ENCODE data around the gene VEZF1. TPM values are rescaled to one million over a fixed set of nuclear protein-coding genes. Genes with fewer than 3 reads are reported as not detected.

VEZF1 gene
- polyA plus RNA-seq, 4 donors: 98.0 to 120 (median 106) TPM

DNA sequence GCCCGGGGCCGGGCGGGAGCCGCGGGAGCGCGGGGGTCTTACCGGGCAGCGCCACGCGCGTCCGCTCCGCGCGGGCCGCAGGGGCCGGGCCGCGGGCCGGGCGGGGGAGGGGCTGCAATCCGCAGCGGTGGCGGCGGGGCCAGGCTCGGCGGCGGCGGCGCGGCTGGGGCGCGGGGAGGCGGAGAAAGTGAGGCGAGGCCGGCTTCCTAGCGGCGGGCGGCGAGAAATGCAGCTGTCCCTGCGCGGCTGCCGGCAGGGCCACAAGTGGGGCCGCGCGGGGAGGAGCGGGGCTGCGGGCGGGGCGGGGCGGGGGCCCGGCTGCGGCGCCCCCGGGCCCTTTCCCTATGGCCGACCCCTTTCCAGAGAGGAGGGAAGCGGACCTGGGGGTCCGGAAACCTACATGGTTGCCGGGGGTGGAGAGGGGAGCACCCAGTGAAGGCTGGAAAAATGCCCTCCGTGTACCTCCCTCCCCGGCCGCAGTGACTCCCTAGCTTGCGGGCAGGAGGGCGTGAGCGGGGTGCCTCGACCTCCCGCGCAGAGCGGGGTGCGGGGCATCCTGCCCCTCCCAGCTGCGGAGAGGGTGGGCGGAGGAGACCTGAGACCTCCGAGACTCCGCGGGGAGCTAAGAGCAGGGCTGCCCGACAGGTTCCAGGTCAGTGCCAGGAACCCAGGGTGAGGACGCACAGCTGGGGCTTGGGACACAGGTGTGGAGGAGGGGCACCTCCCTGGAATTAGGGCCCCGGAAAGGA lies 32.7 kb downstream of the VEZF1 start, which contains the start of gene CUEDC1:
Gene CUEDC1 (minus strand): TSS at position 230 of the 749 bp plus-strand sequence. CDS start 69,848 bp downstream, outside the sequence.
- no peak for DNase-seq (ENCODE audit: low read depth in 4 of 4, low spot score in 3 of 4)

DNA sequence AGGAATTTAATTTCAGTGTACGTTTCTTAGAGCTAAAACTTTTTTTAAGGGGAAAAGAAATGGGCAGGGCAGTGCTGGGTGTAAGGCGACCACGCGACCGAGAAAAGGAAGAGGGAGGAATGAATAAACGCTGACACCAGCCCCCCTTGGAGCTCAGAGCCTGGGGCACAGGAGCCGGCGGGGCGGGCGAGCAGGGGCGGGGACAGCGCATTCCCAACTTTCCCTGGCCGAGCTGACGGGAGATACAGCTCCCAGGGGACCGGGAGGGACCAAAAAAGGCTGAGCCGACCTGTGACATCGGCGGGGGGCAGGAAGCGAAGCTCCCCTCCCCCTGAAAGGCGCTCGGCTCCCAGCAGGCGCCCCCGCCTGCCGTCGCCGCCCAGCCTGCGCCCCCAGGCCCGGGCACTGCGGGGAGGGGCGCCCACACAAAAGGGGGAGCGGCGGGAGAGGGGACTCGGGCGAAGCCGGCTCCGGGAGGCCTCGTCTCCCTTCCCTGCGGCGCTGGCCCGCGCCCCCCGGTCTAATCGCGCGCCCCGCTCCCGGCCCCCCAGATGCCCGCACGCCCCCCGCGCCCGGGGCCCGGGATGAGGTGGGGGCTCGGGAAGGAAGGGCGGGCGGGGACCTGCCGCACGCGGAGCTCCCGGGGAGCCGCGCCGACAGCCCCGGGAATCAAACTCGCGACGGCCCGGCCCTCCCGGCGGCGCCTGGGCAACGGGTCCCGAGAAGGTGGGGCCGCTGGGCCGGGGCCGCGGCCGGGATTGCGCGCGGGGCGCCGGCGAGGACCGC lies 33.5 kb downstream of the VEZF1 start:
- no peak for DNase-seq (ENCODE audit: low read depth in 4 of 4, low spot score in 3 of 4)

DNA sequence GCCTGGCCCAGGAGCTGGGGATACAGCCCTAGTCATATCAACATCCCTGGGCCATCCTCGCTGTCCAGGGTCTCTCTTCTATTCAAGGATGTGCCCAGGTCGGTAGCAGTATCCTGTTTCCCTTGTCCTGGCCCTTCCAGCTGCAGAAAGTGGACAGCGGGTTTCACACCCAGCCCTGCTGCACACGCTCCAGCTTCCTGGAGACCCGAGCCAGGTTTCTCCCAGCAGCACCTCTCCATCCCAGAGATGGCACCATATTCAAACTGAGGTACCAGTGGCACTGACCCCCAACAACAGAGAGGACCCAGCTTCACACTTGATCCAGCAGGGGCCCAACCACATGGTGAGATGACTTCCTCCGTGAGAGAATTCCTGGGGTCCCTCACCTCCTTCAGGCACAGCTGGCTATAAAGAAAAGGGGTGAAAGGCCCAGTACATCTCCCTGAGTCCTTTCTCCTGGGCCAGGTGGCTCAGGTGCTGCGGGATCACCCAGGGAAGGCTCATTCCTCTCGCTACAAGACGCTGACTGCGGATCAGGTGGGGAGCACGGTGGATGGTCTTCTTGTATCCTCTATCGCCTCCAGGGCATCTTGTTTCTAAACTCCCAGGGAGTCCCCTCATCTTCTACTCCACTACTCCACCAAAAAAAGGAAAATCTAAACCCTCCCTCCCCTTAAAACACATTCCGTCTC lies 34.2 kb downstream of the VEZF1 start:
- DNase-seq (ENCODE audit: low read depth in 4 of 4, low spot score in 3 of 4): no peak

DNA sequence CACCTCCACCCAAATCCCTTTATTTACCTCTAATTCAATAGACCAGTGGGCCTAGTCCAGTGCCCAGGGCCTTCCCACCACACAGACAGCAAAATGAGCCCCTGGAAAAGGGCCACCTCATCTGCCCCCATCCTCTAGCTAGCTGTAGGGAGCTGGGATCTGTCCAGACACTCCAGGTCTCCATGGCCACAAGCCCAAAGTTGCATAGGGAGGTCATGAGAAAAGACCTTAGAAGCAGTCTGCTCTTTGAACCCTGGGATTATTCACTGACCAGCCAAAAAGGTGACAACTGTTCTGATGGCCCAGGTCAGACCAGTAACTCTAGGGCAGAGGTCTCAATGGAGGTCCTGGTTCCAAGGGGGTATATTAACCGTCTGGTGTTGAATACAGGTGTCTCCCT lies 34.8 kb downstream of the VEZF1 start:
- no peak for DNase-seq (ENCODE audit: low read depth in 4 of 4, low spot score in 3 of 4)

DNA sequence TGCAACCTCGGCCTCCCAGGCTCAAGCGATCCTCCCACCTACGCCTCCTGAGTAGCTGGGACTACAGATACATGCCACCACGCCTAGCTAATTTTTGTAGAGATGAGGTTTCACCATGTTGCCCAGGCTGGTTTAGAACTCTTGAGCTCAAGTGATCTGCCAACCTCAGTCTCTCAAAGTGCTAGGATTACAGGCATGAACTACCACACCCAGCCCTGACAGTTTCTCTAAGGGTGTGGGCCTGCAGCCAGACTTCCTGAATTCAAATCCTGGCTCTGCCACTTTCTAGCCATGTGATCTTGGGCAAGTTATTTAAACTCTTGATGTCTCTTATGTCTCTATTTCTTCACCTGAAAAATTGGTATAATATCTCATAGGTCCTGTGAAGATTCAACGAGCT lies 38.4 kb downstream of the VEZF1 start:
- DNase-seq (ENCODE audit: low read depth in 4 of 4, low spot score in 3 of 4): no peak

DNA sequence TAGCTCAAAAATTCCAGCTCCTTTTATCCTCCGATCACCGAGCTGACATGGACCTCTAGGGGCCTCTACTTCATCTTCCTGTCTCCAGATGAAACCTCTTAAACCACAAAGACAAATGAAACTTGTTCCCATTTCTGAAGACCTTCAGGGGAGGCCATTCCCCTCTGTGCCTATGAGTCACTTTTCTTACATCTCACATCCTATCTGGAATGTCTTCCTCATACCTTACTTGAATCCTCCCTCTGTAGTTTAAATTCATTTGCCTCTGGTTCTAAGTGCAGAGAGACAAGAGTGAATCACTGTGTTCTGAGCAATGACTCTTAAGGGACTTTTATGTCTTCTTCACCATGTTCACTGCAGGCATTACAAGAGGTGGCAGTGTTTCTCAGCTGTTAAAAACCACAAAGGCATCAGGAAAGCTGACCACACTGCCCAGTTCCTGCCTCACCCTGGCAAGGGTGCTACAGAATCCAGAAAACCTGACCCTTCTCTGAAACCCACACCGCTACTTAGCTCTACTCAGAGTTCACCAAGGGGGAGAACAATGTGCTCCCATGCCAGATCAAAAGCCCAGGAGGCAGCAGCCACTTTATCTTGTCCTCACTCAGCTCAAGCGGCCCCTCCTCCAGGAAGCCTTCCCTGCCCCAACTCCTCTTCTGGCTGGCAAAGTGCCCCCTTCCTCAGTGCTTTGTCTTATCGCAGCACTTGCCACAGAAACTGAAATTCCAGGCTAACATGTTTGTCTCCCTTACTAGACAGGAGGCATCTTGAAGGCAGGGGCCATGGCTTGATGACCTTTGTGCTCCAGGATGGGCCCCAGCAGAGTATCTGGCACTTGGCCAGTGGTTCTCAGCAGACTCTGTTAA lies 39.3 kb downstream of the VEZF1 start:
- no peak for DNase-seq (ENCODE audit: low read depth in 4 of 4, low spot score in 3 of 4)

DNA sequence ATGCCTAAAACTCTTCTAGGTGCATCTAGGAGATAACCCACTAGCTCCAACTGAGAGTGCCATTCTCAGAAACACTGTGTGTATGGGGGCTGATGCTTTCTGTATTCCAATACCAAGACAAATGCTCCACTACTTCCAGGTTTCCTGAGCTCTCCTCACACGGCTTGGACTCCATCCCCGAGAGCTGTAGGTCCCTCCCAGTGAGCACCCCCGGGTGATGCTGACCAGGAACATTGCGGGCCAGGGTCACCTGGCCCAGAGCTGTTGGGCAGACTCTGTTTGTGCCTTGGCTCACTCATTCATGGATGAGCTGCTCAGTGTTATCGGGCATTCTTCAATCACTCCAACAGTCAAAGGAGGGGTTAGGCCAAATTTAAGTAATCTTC lies 39.9 kb downstream of the VEZF1 start:
- no peak for DNase-seq (ENCODE audit: low read depth in 4 of 4, low spot score in 3 of 4)

DNA sequence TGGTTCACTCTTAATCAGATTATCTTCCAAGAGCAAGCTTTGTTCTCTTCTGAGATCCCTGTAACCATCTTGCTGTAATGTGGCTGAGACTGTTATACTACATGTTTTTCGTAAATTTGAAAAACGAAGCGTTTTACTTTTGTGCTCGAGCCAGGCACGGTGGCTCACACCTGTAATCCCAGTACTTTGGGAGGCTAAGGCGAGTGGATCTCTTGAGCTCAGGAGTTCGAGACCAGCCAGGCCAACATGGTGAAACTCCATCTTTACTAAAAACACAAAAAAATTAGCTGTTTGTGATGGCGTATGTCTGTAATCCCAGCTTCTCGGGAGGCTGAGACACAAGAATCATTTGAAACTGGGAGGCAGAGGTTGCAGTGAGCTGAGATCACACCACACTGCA lies 40.7 kb downstream of the VEZF1 start:
- DNase-seq (ENCODE audit: low read depth in 4 of 4, low spot score in 3 of 4): no peak

DNA sequence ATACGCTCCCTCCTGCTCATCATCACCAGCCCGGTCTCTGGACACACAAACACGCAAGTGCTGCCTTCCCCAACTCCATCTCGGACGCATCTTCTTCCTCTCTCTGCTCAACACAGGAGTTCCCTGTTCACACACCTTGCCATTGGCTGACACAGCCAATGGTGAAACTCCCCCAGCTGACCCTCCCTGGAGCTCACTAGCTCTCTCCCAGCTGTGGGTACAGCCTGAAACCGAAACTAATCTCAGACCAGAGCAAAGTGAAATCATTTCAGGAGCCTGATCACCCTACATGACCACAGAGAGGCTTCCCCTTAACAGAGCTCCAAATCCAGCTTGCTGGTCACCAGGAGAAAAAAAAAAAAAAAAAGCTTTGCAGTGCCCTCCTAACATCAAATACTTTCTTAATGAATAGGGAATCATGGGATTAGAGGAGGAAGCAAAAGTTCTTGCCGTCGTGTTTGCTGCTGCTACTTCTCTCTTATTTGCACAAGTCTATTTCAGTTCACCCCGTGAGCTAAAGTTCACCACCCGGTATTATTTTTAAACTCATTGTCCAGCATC lies 41.2 kb downstream of the VEZF1 start:
- DNase-seq (ENCODE audit: low read depth in 4 of 4, low spot score in 3 of 4): no peak

DNA sequence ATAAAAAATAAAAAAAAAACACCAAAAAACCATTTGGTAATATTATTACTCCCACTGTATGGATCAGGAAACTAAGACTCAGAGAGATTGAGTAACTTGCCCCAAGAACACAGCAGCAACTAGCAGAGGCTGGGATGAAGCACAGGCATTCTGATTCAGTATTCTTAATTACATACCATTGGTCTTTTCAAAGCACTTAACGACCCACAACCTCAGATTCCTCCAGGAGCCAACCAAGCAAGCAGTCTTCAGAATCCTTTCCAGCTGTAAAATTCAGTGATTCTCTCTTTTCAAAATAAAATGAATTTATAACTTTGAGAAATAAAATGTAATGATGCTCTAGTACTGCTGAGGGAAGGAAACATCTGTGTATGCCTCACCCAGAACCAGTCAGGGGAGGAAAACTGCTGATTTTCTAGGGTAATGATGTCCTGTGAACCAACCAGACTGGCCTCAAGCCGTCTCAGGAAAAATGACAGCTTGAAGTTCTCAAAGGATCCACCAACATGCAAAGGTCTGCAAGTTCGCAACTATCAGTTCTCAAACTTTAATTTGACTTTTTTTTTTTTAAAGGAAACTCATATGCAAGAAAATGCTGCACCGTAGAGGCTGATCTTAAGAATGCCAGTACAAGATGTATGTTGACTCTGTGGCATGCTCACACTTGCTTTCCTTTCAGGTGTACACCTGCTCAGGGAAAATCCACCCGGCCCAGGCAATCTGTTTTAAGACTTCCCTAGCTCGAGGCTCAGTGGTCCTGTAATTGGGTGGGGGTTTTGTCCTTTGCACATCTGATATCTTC lies 41.9 kb downstream of the VEZF1 start:
- DNase-seq (ENCODE audit: low read depth in 4 of 4, low spot score in 3 of 4): no peak

DNA sequence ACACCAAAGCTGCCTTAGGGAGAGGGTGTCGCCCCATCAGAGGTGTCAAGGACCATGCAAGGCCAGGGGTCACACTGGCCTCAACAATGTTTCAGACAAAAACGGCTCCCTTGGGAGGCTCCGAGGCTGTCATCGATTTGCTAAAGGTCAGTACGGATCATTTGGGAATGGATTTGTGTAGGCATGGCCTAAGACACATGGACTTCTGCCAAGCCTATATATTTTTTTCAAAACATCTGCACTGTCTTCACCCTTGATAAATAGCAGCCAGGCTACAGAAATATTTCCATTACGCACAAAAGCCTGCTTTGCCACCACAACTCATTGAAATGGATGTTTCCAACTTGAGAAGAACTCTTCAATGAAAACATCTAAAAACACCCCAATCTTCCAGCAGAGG lies 43.1 kb downstream of the VEZF1 start:
- no peak for DNase-seq (ENCODE audit: low read depth in 4 of 4, low spot score in 3 of 4)

DNA sequence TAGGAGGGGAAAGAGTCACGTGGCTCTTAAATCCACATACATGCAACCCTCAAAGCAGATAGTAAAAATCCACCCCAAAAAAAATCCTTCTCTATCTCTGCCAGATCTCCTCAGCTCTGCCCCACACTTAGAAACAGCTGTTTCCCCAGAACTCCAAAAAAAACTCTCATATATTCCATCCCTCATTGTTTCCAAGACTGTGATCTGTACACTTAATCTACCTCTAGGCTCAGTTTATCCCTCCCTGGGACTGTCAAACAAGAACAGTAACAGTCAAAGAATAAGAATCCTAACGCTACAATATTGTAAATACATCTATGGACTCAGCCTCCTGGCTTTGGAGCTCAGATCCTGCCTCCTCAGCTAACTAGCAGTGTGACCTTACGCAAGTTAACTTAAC lies 44.4 kb downstream of the VEZF1 start:
- DNase-seq (ENCODE audit: low read depth in 4 of 4, low spot score in 3 of 4): no peak

DNA sequence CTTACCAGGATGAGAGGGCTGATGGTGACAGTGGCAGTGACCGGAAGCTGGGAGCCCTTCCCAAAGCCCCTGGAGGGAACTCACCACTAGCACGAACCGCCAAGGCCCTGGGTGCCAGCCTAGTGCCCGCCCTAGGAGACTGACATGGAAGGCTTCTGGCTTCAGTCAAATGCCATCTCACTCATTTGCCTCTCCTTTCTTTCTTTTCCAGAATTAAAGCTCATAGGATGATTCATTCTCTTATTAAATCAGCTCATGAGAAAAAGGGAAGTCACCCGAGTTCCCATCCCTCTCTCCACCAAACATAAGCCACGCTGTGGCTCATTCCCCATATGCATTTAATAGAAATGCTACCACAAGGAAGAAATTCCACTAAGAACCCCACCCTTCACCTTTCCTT lies 44.9 kb downstream of the VEZF1 start:
- no peak for DNase-seq (ENCODE audit: low read depth in 4 of 4, low spot score in 3 of 4)

DNA sequence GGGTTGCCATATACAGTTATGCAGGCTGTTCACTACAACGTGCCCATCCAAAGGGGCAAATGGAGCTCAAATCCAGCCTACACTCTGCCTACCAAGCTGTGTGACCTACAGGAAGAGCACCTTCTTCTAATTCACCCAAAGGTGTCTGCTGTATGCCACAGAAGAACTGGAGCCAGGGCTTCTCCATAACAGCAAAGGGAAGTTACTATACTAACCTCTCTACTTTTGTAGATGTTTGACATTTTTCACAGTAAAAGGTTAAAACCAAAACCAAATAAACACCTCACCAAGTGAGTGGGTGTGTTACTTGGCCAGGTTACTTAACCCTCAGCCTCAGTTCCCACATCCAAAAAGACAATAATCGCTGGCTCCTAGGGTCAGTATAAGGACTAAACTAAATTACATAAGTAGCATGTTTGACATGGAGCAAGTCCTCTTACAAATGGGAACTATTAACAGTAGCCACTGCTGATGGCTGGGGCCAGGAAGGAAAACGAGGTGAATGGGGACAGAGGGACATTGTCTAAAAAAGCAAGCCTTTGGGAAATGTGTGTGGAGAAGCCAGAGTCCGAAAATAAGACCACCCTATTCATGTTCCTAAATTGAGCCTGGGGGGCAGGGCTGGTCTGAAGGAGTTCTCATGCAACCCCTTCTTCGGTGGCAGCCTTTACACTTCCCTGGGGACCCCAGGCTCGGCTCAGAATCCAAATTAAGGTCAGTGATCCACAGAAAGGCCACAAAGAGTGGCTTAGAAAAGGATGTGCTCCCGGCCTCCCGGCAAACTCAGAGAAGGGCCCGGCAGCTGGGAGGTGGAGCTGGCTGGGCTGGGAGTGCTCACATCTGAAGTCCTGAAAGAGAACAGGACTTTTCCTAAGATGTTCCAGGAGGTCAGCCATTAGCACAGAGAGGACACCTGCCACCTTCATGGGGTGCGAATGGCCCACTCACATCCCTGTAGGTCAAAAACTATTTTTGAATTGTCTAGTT lies 46.4 kb downstream of the VEZF1 start:
- DNase-seq (ENCODE audit: low read depth in 4 of 4, low spot score in 3 of 4): no peak

DNA sequence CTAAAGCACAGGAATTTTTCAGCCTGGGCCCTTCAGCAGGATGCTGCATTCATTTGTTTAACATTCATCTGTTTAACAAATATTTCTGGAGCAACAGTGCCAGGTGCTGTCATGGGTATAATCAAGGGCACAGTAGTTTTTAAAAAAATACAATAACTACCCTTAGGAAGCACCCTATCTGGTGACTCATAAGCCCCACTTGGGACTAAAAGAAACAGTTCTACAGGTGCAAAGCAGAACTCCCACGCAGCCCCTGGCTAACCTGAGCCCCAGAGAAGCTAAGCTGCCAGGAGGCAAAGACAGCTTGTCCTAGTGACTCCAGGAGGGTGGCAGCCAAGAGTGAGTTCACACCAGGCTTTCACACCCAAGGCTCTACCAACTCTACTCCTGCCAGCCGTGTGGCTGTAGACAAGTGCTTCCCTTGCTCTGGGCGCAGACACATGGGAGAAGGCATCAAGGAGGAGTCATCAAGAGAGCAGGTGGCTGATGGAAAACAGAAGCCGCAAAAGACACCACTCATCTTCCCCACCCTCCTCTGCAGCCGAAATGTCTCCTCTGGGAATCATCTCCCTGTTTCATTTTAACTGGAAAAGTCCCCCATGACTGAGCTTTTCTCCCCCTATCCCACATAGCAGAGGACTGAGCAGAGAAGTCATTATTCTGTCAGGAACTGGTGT lies 47.3 kb downstream of the VEZF1 start:
- DNase-seq (ENCODE audit: low read depth in 4 of 4, low spot score in 3 of 4): no peak

DNA sequence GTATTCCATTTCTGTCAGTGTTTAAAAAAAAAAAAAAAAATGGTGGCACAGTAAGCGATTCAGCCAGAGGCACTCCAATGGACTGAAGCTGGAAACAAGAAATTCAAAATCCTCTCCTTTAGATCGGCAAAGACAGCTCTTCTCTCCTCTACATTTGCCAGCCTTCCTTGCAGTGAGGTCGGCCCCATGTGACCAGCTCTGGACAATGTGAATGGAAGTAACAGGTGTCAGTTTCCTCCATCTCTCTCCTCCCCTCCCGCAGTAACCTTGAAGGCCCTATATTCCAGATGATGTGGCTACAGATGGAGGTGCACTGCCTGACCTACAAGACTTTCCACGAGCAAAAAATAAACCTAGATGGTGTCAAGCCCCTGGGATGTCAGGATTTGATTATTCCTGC lies 47.8 kb downstream of the VEZF1 start:
- no peak for DNase-seq (ENCODE audit: low read depth in 4 of 4, low spot score in 3 of 4)

DNA sequence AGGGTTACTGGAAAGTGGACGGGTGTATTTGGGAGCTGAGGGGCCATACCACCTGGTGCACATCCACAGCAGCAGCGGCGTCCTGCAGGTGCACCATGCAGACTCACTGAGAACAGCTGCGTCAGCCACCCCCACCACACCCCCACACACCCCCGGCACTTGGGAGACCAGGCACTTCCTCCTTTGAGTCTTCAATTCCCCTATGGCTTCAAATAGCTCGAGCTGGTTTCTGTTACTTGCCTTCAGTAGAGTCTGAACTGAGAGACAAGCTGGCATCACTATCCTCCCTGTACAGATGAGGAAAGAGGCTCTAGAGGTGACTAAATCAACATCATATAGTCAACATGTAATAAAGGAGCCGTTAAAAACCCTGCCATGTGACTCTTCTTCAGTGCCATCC lies 48.3 kb downstream of the VEZF1 start:
- DNase-seq (ENCODE audit: low read depth in 4 of 4, low spot score in 3 of 4): no peak

DNA sequence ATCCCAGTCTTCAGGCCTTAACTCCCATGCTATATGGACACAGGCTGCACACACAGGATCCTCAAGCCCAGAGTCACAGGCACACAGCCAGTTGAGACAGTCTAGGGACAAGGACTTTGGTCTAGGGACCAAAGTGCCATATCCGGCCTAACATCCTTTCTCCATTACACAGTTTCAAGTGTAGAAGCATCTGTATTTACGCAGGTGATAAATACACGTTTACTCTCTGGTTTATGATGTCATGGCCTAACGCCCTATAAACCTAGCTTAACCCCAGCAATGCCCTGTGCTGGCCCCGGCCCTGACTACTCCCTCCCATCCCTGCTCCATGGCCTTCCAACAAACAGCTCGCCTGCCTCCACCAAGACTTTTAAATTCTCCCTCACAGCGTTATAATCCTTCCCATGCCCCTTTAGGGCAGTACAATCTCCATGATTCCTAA lies 50.0 kb downstream of the VEZF1 start:
- DNase-seq (ENCODE audit: low read depth in 4 of 4, low spot score in 3 of 4): no peak
